Stimulated activated CD4-positive, alpha-beta T cell treated with anti-CD3 and anti-CD28 coated beads, Interleukin-1b, Interleukin-23, amount 100 ng/mL, for 1 hour (primary cell): ENCODE data around the gene PNPLA2.

Experiments
- DNase-seq, 2 donors: peaks; one replicate each; pipeline ENCODE4 v3.0.0-alpha.2; 2020; ENCODE audit warnings: low read depth in 2 of 2

The PNPLA2 gene

DNA sequence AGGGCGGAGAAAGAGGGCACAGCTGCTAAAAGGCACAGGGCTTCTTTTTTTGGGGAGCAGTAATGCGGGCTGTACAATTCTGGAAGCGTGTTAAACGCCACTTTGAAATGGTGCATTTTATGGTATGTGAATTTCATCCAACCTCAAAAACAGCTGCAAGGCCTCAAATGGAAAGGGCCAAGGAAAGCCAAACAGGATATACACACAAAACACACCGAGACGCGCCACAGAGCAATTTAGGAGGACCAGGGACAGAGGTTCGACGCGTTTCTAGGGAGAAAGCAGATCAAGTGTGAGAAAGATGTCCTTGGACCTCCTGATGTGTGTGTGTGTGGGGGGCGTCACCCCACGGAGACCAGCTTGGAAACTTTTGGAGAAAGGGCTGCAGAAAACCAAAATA is 55.0 kb downstream of the PNPLA2 start:
- DNase-seq = no peak
